ENCODE results near the gene CCDC120.

Gene CCDC120

DNA sequence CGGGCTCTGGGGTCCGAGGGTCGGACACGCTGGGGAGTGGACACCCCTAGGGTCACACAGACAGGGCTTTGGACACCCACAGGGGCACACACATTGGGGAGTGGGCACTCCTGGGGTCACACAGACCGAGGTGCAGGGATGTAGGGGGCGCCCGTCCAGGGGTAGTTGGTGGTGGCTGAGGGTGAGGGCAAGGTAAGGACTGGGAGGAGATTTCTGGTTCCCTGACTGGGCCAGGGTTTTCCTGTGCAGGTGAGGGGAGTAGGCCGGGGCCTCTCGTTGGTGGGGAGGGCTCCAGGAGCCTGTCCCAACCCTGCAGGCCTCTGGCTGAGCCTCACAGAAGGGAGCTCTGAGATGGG, 42.8 kb downstream of the CCDC120 start:
- TF ChIP-seq, protein P1, sequence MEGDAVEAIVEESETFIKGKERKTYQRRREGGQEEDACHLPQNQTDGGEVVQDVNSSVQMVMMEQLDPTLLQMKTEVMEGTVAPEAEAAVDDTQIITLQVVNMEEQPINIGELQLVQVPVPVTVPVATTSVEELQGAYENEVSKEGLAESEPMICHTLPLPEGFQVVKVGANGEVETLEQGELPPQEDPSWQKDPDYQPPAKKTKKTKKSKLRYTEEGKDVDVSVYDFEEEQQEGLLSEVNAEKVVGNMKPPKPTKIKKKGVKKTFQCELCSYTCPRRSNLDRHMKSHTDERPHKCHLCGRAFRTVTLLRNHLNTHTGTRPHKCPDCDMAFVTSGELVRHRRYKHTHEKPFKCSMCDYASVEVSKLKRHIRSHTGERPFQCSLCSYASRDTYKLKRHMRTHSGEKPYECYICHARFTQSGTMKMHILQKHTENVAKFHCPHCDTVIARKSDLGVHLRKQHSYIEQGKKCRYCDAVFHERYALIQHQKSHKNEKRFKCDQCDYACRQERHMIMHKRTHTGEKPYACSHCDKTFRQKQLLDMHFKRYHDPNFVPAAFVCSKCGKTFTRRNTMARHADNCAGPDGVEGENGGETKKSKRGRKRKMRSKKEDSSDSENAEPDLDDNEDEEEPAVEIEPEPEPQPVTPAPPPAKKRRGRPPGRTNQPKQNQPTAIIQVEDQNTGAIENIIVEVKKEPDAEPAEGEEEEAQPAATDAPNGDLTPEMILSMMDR (IDR thresholded peaks at IDR 0.05; ENCODE audit: insufficient read depth, low read depth, low read length, missing control alignments): no peak
- no peak for DNase-seq (ENCODE audit: low read depth)
- peak overlapping the region; percentile 54 for H3K4me3 ChIP-seq (ENCODE audit: low read depth, low read length)

DNA sequence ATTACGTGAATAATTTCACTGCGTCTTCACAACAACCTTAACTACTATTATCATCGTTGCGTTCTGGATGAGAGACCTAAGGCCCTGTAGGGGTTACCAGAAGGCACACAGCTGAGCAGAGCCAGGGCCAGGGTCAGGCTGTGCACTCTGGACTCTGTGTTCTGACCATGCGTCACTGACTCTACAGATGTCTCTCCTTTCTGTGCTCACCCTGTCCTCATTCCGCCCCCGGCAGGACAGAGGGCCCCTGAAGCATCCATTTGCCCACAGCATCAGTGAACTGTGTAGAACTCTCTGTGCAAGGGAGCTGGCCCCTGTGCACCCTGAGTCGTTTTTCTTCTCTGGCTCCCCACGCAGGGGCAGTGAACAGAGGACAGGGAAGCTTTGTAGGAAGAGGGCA, 43.4 kb downstream of the CCDC120 start:
- TF ChIP-seq, protein P1 (IDR thresholded peaks at IDR 0.05; ENCODE audit: insufficient read depth, low read depth, low read length, missing control alignments): no peak
- no peak for DNase-seq (ENCODE audit: low read depth)
- H3K4me3 ChIP-seq (ENCODE audit: low read depth, low read length): no peak overlapping the region

- no peak for DNase-seq (ENCODE audit: low read depth)
- no peak overlapping the region for H3K4me3 ChIP-seq (ENCODE audit: low read depth, low read length)
Observed at GRCh38 chrX:49103637-49104036, 44.8 kb downstream of the CCDC120 start.

DNA sequence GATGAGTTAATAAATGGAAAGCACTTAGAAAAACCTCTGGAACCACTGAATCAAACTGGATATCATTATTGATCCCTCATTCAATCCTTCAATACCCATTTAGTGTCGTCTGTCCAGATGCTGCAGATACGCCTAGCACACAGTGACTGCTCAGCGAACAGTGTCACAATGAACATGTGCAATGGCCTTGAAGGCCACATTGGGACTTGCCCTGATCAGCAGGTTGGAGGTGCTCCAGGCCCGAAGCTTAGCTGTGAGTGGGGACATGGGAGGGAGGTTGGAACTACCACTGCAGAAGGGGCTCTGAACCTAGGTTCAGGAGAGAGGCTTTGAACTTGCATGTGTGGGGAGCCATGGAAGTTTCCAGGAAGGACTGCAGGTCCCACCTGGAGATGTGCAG, 47.5 kb downstream of the CCDC120 start:
- TF ChIP-seq, protein P1 (IDR thresholded peaks at IDR 0.05; ENCODE audit: insufficient read depth, low read depth, low read length, missing control alignments): no peak
- H3K4me3 ChIP-seq (ENCODE audit: low read depth, low read length): no peak overlapping the region
- no peak for DNase-seq (ENCODE audit: low read depth)

More at GRCh38 chrX:49103637-49104036, 44.8 kb downstream of the CCDC120 start:
- TF ChIP-seq, protein P1 (IDR thresholded peaks at IDR 0.05; ENCODE audit: insufficient read depth, low read depth, low read length, missing control alignments): no peak

GRCh38 chrX:49106930-49107329, 48.1 kb downstream of the CCDC120 start:
- peak; percentile 16 for DNase-seq (ENCODE audit: low read depth)
- TF ChIP-seq, protein P1 (IDR thresholded peaks at IDR 0.05; ENCODE audit: insufficient read depth, low read depth, low read length, missing control alignments): peak; percentile 20
- no peak overlapping the region for H3K4me3 ChIP-seq (ENCODE audit: low read depth, low read length)

DNA sequence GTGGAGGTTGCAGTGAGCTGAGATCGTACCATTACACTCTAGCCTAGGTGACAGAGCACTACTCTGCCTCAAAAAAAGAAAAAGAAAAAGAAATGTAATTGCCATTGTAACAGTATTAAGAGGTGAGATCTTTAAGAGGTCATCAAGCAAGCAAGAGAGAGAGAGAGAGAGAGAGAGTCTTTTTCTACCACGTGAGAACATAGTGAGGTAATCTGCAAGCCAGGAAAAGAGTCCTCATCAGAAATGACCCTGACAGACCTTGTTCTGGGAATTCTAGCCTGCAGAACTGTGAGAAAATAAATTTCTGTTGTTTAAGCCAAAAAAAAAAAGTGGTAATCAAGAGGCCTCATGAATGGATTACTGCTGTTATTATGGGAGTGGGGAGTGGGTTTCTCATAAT, 49.8 kb downstream of the CCDC120 start:
- no peak for DNase-seq (ENCODE audit: low read depth)
- TF ChIP-seq, protein P1 (IDR thresholded peaks at IDR 0.05; ENCODE audit: insufficient read depth, low read depth, low read length, missing control alignments): no peak
- no peak overlapping the region for H3K4me3 ChIP-seq (ENCODE audit: low read depth, low read length)

DNA sequence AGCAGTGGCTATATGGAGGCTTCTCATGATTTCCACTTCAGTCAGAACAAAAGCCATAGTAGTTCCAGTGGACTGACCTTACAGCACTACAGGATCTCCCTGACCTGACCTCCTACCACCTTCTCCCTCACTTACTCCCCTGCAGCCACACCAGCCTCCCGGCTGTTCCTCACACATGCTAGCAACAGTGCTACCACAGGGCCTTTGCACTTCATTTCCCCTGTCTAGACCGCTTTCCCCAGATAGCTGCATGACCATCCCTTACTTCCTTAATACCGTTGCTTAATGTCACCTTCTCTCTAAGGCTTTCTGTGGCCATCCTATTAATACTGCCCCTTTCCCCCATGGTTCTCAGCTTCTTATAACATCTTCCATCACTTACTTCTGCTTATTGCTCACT, 51.6 kb downstream of the CCDC120 start:
- TF ChIP-seq, protein P1 (IDR thresholded peaks at IDR 0.05; ENCODE audit: insufficient read depth, low read depth, low read length, missing control alignments): no peak
- no peak overlapping the region for H3K4me3 ChIP-seq (ENCODE audit: low read depth, low read length)
- DNase-seq (ENCODE audit: low read depth): no peak
